ENCODE data around the gene PDHX.

DNA sequence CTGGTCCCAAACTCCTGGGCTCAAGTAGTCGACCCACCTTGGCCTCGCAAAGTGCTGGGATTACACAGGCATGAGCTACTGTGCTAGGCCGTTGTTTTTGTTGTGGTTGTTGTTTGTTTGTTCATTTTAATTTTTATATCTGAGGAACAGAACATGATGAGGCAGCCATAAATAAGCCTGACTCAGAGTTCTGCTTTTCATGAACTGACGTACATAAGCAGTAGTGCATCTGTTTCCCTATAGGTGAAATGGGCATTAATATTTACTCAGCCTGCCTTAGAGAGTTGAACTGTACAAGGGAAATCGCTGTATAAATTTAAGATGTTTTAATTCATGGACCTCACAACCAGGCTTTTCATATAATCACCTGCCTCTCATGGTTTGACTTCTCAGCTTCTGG, 80.5 kb downstream of the PDHX start:
- TF ChIP-seq POLR2A (IDR thresholded peaks at IDR 0.05; ENCODE audit: low read length), result no peak
- TF ChIP-seq GATA1 (IDR thresholded peaks at IDR 0.05; ENCODE audit: low read depth, low read length), result no peak
